ENCODE data around the gene NR3C2.
"Not testable (repeated sequence)": the region's sequence is repeated elsewhere in the genome, so short reads cannot be mapped to it uniquely, and the experiment has no call there.

NR3C2 gene

DNA sequence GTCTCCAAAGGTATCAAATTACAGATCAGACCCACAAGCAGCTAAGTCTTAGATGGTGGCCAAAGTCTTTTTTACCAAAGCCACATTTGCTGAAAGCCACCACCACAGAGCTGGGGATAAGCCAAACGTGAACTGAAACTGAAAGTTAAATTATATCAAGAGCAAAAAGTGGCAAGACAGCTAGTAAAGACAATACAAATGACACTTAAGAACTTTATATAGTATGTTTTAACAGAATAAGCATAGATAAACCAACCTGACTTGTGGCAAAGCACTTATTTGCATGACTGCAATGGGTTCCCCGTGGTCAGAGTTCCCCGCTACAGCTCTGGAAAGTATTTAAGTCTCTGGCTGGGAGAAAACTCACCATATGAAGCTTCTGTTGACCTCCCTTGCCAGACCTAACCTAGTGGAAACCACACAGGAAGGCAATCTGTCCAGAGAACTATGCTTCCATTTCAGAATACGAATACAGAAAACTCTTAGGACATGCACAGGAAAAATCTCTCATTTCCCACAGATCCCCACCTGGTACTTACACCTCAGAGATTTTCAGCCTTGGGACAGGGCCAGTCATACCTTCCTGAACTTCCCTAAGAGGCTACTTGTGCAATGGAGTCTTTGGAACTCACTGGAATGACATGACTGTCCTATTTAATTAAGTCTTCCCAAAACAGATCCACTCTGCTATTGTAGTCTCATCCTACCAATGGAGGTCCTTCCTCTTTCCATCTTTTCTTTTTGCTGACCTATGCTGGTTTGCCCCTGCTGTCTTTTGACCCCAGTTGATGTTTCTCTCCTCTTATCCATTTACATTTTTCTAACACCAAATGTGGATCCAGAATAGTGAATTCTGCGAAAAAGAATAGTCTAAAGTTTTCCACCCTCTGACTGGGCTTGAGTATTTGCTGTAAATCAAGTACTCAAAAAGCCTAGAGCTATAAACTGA is 225.1 kb downstream of the NR3C2 start:
- no peak for DNase-seq (ENCODE audit: low read depth)

- DNase-seq (ENCODE audit: low read depth), result no peak
Observed at GRCh38 chr4:148216321-148216720, 225.9 kb downstream of the NR3C2 start.

GRCh38 chr4:148215202-148215601 is 227.0 kb downstream of the NR3C2 start:
- DNase-seq (ENCODE audit: low read depth), result no peak

GRCh38 chr4:148214529-148215166 is 227.6 kb downstream of the NR3C2 start:
- DNase-seq (ENCODE audit: low read depth), result no peak

GRCh38 chr4:148211533-148211932 is 230.7 kb downstream of the NR3C2 start:
- DNase-seq (ENCODE audit: low read depth), result no peak

DNA sequence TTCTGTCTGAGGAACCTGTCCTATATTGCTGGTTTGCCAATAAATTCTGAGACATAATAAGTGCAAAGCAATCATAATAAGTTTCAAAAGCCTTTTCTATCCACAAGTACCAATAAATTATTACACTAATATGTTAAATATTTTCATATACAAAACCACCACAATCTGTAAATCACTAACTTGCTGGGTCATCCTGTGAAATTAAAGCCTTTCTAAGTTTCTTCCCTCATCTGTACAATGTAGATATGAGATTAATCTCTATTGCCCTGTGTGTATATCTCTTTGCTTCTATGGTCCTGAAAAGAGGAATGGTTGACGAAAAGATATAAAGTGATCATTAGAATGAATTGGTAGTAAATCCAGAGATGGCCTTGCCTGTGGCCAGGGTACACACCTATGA is 231.6 kb downstream of the NR3C2 start:
- no peak for DNase-seq (ENCODE audit: low read depth)

DNA sequence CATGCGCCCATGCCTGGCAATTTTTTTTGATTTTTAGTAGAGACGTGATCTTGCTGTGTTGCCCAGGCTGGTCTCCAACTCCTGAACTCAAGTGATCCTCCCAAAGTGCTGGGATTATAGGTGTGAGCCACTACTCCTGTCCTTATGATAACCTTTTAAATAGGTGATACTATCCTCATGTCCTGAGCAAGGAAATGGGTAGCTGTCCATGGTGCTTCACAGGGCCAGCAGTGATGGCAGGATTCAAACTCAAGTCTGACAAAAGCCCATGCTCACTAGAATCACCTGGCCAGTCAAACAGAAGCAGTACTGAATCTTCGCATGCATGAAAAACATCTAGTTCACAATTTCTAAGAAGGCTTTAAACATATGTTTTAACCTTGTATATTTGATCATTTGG is 235.1 kb downstream of the NR3C2 start:
- no peak for DNase-seq (ENCODE audit: low read depth)

GRCh38 chr4:148205476-148205875 is 236.7 kb downstream of the NR3C2 start:
- no peak for DNase-seq (ENCODE audit: low read depth)

DNA sequence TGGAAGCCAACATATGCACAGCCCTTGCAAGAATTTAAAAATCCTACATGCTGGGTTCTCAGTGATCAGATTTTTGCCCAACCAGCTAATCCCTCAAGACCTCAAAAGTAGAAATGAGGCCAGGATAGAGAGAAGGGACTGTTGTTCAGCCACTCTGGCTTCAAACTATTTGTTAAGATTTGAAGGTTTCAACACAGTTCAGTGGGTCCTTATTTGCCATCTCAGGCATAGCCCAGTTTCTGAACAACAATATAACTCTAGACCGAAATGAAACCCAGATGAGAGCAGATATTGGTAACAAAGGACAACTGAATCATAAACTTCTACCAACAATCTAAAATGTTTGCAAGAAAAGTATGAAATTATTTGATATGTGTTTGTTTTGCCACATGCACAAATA is 237.3 kb downstream of the NR3C2 start:
- DNase-seq (ENCODE audit: low read depth), result no peak

- no peak for DNase-seq (ENCODE audit: low read depth)
Observed at GRCh38 chr4:148204171-148204570, 238.0 kb downstream of the NR3C2 start.

- no peak for DNase-seq (ENCODE audit: low read depth)
Observed at GRCh38 chr4:148203056-148203898, 238.9 kb downstream of the NR3C2 start.

- no peak for DNase-seq (ENCODE audit: low read depth)
Observed at GRCh38 chr4:148200960-148201359, 241.3 kb downstream of the NR3C2 start.

DNA sequence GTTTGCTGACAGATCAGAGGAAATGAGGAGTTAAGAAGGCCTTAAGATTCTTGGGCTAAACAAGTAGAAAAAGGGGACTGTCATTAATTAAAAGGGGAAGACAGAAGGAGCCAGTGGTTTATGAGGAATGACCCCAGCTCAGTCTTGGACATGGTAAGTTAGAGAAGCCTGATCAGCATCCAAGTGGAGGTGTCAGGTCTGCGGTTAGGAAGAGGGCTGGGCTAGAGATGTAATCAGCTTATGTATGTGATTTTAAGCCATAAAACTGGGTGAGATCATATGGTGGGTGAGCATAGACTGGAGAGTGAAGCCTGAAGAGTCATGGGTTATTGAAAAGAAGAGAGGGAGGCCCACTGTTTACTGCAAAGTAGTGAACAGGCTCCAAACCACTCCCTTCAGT is 246.1 kb downstream of the NR3C2 start:
- no peak for DNase-seq (ENCODE audit: low read depth)

DNA sequence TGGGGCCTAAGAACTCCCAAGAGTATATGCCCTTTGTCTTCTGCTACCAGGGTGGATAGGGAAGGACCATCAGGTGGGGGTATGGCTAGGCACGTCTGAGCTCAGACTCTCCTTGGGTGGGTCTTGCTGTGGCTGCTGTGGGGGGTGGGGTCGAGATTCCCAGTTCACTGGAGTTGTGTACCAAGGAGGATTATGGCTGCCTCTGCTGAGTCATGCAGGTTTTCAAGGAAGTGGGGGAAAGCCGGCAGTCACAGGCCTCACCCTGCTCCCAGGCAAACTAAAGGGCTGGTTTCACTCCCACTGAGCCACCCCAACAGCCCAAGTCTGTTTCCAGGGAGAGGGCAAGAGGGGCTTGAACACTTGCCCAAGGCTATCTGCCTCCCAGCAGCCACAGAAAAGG is 249.7 kb downstream of the NR3C2 start:
- DNase-seq (ENCODE audit: low read depth), result no peak

DNA sequence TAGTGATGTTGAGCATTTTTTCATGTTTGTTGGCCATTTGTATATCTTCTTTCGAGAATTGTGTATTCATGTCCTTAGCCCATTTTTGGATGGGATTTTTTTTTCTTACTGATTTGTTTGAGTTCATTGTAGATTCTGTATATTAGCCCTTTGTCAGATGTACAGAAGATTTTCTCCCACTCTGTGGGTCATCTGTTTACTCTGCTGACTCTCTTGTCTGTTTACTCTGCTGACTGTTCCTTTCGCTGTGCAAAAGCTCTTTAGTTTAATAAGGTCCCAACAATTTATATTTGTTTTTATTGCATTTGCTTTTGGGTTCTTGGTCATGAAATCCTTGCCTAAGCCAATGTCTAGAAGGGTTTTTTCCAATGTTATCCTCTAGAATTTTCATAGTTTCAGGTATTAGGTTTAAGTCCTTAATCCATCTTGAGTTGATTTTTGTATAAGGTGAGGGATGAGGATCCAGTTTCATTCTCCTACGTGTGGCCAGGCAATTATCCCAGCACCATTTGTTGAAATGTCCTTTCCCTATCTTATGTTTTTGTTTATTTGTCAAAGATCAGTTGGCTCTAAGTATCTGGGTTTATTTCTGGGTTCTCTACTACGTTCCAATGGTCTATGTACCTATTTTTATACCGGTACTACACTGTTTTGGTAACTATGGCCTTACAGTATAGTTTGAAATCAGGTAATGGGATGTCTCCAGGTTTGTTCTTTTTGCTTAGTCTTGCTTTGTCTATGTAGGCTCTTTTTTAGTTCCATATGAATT is 254.6 kb downstream of the NR3C2 start:
- DNase-seq (ENCODE audit: low read depth), result not testable (repeated sequence)

DNA sequence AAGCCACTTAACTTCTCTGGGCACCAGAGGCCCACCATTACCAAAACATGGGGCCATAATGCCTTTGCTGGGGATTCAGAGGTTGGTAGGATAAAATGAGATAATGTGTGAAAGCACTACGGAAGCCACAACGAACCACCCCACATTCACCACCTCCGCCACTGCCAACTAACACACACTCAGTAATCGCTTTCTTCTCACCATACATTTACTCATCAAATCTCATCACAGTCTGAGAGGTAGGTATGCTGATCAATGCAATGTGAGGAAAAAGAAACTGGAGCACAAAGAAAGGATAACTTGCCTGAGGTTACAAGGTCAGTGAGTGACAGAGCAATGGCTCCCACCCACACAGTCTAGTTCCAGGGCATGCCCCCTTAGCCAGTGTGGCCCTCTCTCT is 257.3 kb downstream of the NR3C2 start:
- DNase-seq (ENCODE audit: low read depth), result no peak

GRCh38 chr4:148182230-148182911 is 259.8 kb downstream of the NR3C2 start:
- DNase-seq (ENCODE audit: low read depth), result no peak

- DNase-seq (ENCODE audit: low read depth), result no peak
Observed at GRCh38 chr4:148173397-148174017, 268.7 kb downstream of the NR3C2 start.

- DNase-seq (ENCODE audit: low read depth), result no peak
Observed at GRCh38 chr4:148171596-148171995, 270.6 kb downstream of the NR3C2 start.
